ENCODE results near the gene BACE2. TPM values are rescaled to one million over a fixed set of nuclear protein-coding genes. Genes with fewer than 3 reads are reported as not detected.

BACE2 gene
- total and polyA plus RNA-seq, 11 donors: 3.8 to 30.3 (median 15.6) TPM

DNA sequence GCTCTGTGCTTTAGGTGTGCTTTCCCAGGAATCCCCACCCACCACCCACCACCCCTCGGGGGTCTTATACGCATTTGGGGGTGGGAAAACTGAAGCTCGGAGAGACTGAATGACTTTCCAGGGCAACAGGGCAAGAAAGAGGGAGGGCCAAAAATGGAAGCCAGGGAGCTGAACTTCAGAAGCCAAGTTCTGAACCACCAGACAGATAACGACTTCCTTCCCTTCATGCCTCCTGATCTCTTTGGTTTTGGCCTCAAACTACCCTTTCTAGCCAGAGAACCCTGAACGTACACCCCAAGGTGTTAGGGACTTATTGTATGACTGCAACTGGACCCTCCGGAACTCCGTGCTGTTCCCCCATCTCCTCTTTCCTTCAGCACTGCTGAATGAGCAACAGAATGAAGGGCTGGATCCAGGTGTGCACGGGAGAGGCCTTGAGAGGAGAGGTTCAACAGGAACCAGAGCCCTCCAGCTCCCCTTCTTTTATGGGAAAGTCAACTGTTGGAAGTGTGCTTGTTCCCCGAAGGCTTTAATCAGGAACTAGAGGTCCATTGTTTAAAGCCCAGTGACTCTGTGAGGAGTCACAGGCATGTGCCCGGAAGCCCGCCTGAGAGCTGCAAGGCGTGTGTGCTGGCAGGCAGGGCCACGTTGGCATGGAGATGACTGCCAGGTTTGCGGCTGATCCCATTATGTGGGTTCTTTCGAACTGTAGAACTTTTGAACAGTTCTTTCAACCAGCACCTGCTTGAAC, 3.1 kb downstream of the BACE2 start:
- ATAC-seq: peak in 2 of 4 donors; percentile 14 to 25
- Histone ChIP-seq H3K27ac (peak overlapping the region in 3 of 12 donors; percentile 20 to 59 (median 36)), H3K36me3 (no peaks in the 10 kb centered on the region), H3K4me3 (peak overlapping the region in 1 of 12 donors; percentile 10), H3K4me1 (peaks cover 0 to 51% (median 20%) of the 10 kb centered on the region in 12 donors), H3K27me3 (peaks cover 0 to 15% (median 0%) of the 10 kb centered on the region in 9 donors), H3K9me3 (no peaks in the 10 kb centered on the region)
- DNase-seq: peak in 4 of 5 donors; percentile 29 to 50 (median 35)
- WGBS, 4 donors: 57 to 65% (median 63%) methylated on average over 15 of the region's 15 CpGs
- intact Hi-C loops (cut with DNase I): loop anchor here in 1 of 10 donors (10.0 kb wide), 1 partner anchor 74 kb away; no protein-coding TSS in a partner anchor
- TF ChIP-seq, protein P1, sequence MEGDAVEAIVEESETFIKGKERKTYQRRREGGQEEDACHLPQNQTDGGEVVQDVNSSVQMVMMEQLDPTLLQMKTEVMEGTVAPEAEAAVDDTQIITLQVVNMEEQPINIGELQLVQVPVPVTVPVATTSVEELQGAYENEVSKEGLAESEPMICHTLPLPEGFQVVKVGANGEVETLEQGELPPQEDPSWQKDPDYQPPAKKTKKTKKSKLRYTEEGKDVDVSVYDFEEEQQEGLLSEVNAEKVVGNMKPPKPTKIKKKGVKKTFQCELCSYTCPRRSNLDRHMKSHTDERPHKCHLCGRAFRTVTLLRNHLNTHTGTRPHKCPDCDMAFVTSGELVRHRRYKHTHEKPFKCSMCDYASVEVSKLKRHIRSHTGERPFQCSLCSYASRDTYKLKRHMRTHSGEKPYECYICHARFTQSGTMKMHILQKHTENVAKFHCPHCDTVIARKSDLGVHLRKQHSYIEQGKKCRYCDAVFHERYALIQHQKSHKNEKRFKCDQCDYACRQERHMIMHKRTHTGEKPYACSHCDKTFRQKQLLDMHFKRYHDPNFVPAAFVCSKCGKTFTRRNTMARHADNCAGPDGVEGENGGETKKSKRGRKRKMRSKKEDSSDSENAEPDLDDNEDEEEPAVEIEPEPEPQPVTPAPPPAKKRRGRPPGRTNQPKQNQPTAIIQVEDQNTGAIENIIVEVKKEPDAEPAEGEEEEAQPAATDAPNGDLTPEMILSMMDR (IDR thresholded peaks at IDR 0.05): no peak
- TF ChIP-seq POLR2A (IDR thresholded peaks at IDR 0.05): no peak

DNA sequence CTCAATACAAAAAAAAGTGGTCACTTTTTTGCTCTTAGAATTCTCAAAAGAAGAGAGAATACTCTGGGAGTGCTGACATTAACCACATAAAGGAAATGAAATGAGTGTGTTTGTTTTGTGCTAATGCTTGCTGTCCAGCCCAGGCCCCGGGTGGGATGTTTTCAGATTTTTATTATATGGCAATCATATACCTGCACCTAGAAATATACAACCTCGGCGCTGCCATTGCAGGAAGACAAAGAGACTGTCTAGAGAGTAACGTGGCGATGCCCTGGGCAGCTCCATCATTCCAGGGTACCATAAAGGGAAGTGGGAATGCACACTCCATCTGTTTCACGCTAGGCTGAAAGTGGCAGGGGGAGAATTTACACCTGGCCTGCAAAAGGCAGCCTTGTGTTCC, 7.1 kb downstream of the BACE2 start:
- Histone ChIP-seq H3K36me3 (no peaks in the 10 kb centered on the region), H3K4me3 (no peak overlapping the region), H3K27ac (no peak overlapping the region), H3K27me3 (no peaks in the 10 kb centered on the region), H3K9me3 (no peaks in the 10 kb centered on the region), H3K4me1 (peaks cover 0 to 41% (median 12%) of the 10 kb centered on the region in 12 donors)
- intact Hi-C loops (cut with DNase I): loop anchor here in 1 of 10 donors (10.0 kb wide), 1 partner anchor 70 kb away; no protein-coding TSS in a partner anchor
- WGBS, 4 donors: 94 to 96% (median 95%) methylated on average over 6 of the region's 6 CpGs
- TF ChIP-seq, protein P1 (IDR thresholded peaks at IDR 0.05): no peak
- no peak for TF ChIP-seq POLR2A (IDR thresholded peaks at IDR 0.05)
- ATAC-seq: no peak
- no peak for DNase-seq

DNA sequence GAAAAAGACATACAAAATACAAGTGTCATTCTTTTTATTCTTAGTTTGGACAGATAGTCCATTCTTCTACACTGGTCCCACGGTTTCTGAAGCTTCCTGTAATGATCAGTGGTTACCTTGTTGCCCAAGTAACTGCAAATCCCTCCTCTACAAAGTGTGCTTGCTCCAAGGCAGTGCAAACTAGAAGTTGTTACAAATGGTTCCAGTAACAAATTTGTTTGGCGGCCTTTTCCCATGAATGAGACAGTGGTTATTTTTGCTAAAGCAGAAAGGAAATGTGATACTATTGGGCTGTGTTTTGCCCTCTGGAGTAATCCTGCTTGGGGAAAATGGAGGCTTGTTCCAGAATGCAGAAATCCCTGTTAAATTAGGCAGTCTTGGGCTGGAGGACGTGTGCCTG, 8.9 kb downstream of the BACE2 start:
- TF ChIP-seq, protein P1 (IDR thresholded peaks at IDR 0.05): no peak
- TF ChIP-seq POLR2A (IDR thresholded peaks at IDR 0.05): no peak
- intact Hi-C loops (cut with DNase I): loop anchor here in 1 of 10 donors (10.0 kb wide), 1 partner anchor 68 kb away; no protein-coding TSS in a partner anchor
- ATAC-seq (no peak), DNase-seq (no peak)
- 87 to 90% (median 88%) methylated on average over 3 of the region's 3 CpGs for WGBS, 4 donors
- H3K4me1 ChIP-seq: peaks cover 0 to 36% (median 2%) of the 10 kb centered on the region in 12 donors
- H3K27ac ChIP-seq: no peak overlapping the region
- H3K9me3 ChIP-seq: no peaks in the 10 kb centered on the region
- no peaks in the 10 kb centered on the region for H3K36me3 ChIP-seq
- H3K27me3 ChIP-seq: no peaks in the 10 kb centered on the region
- H3K4me3 ChIP-seq: no peak overlapping the region

DNA sequence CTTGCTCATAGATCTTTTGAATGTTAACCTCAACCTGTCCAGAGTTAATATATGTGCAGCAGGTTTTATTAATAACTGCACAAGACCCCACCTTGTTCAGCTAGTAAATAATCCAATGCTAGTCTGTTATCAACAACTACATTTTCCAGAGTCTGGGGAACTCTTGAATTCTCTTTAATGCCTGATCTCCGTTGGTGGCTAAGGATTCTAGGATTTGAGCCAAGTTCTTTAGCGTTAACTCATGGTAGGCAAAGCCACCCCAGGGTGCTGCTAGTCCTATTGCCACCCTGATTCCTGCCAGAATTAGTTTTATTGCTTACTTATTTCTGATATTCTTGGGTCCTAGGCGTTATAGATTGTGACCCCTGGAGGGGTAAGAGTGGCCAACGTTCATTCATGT, 12.8 kb downstream of the BACE2 start:
- no peak overlapping the region for H3K27ac ChIP-seq
- H3K9me3 ChIP-seq: no peaks in the 10 kb centered on the region
- WGBS, 4 donors: 64 to 70% (median 68%) methylated on average over 4 of the region's 4 CpGs
- peaks cover 0 to 36% (median 3%) of the 10 kb centered on the region in 12 donors for H3K4me1 ChIP-seq
- no peaks in the 10 kb centered on the region for H3K27me3 ChIP-seq
- no peak overlapping the region for H3K4me3 ChIP-seq
- TF ChIP-seq POLR2A (IDR thresholded peaks at IDR 0.05): no peak
- TF ChIP-seq, protein P1 (IDR thresholded peaks at IDR 0.05): no peak
- ATAC-seq (no peak), DNase-seq (no peak)
- intact Hi-C loops (cut with DNase I): no loop called here
- H3K36me3 ChIP-seq: no peaks in the 10 kb centered on the region
